ENCODE data around the gene ZNF77. TPM values are rescaled to one million over a fixed set of nuclear protein-coding genes. Genes with fewer than 3 reads are reported as not detected.

ZNF77 gene
- polyA plus RNA-seq, 1 of the 3 experiments (the other 2 are of a cell fraction) = 4.4 TPM

- Histone ChIP-seq H3K79me2 (ENCODE audit: insufficient read depth) (no peaks in the 10 kb centered on the region), H4K20me1 (ENCODE audit: insufficient read depth) (no peaks in the 10 kb centered on the region), H3K27me3 (ENCODE audit: insufficient read depth) (no peaks in the 10 kb centered on the region), H3K27ac (ENCODE audit: low read depth in 2 of 2, low read length in 1 of 2) (no peak overlapping the region), H3K4me2 (no peak overlapping the region), H3K4me3 (ENCODE audit: low read depth in 2 of 2, low read length in 1 of 2) (no peak overlapping the region), H3K9ac (no peak overlapping the region), H3K9me2 (no peaks in the 10 kb centered on the region), H3K36me3 (replicated peaks in 1 of 2; ENCODE audit: control insufficient read depth in 1 of 2, insufficient read depth in 2 of 2, low read length in 1 of 2) (no peaks in the 10 kb centered on the region), H3K9me3 (no peaks in the 10 kb centered on the region), H3K4me1 (ENCODE audit: control insufficient read depth in 1 of 2, insufficient read depth in 2 of 2, low read depth in 1 of 2, low read length in 1 of 2) (peaks cover 9 to 22% of the 10 kb centered on the region in 2 experiments; a peak in 3 of 4 replicates), H2AFZ (ENCODE audit: low read depth) (no peak overlapping the region), H3F3A (replicated peaks; ENCODE audit: insufficient read depth) (peaks cover 9% of the 10 kb centered on the region)
- ChIA-PET CTCF (interaction anchor here (1.0 to 2.5 kb wide), 2 partner anchors 25 to 121 kb away, joined by 5 to 8 read pairs; no protein-coding TSS in a partner anchor), POLR2A (no interaction called here)
- DNase-seq = no peak
- WGBS (ENCODE audit: low lambda C conversion rate) = 75% methylated on average over 5 of the region's 12 CpGs
- TF ChIP-seq NRF1 (IDR thresholded peaks at IDR 0.05; ENCODE audit: low read depth, low read length) (no peak), TCF12 (IDR thresholded peaks at IDR 0.05) (no peak), JUND (IDR thresholded peaks at IDR 0.05) (no peak), PBX3 (IDR thresholded peaks at IDR 0.05) (no peak), CHD2 (IDR thresholded peaks at IDR 0.05; ENCODE audit: low read length, partially characterized antibody) (no peak), RXRA (IDR thresholded peaks at IDR 0.05; ENCODE audit: borderline replicate concordance, low read depth) (no peak), IRF3 (IDR thresholded peaks at IDR 0.05; ENCODE audit: low read depth, low read length) (no peak), EZH2phosphoT487 (IDR thresholded peaks at IDR 0.05; ENCODE audit: borderline replicate concordance, low read depth) (no peak), MXI1 (IDR thresholded peaks at IDR 0.05; ENCODE audit: low read depth, low read length) (no peak)
- TF ChIP-seq, protein P1, sequence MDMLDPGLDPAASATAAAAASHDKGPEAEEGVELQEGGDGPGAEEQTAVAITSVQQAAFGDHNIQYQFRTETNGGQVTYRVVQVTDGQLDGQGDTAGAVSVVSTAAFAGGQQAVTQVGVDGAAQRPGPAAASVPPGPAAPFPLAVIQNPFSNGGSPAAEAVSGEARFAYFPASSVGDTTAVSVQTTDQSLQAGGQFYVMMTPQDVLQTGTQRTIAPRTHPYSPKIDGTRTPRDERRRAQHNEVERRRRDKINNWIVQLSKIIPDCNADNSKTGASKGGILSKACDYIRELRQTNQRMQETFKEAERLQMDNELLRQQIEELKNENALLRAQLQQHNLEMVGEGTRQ (IDR thresholded peaks at IDR 0.05; ENCODE audit: borderline replicate concordance, low read depth, low read length) = no peak
These were observed 43.0 kb upstream of the ZNF77 start for GRCh38 chr19:2987797-2988196.

DNA sequence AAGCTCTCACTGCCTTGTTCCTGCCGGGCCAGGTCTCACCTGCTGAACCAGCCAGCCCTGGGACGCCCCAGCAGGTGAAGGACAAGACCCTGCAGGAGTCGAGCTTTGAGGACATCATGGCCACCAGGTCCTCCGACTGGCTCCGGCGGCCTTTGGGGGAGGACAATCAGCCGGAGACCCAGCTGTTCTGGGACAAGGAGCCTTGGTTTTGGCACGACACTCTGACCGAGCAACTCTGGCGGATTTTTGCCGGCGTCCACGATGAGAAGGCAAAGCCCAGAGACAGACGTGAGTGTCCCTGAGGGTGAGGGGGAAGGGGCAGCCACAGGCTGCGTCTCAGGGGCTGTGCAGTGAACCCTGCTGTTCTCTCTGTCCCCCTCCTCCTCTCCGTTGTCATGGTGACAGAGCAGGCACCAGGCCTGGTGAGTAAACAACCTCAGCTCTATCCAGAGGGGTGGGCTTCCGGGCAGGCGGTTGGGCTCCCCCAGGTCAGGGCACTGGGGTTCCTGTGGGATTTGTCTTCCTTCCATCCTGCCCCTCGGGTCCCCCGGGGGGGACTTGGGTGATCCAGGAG is 42.3 kb upstream of the ZNF77 start:
- CTCF ChIA-PET = interaction anchor here (1.0 to 2.5 kb wide), 2 partner anchors 24 to 122 kb away, joined by 5 to 8 read pairs; no protein-coding TSS in a partner anchor

More for the DNA sequence above, 42.3 kb upstream of the ZNF77 start:
- Histone ChIP-seq H4K20me1 (ENCODE audit: insufficient read depth) (no peaks in the 10 kb centered on the region), H3K79me2 (ENCODE audit: insufficient read depth) (no peaks in the 10 kb centered on the region), H3K27me3 (ENCODE audit: insufficient read depth) (no peaks in the 10 kb centered on the region), H3K27ac (ENCODE audit: low read depth in 2 of 2, low read length in 1 of 2) (no peak overlapping the region), H3F3A (replicated peaks; ENCODE audit: insufficient read depth) (peaks cover 11% of the 10 kb centered on the region), H2AFZ (ENCODE audit: low read depth) (no peak overlapping the region), H3K4me1 (ENCODE audit: control insufficient read depth in 1 of 2, insufficient read depth in 2 of 2, low read depth in 1 of 2, low read length in 1 of 2) (peaks cover 13 to 27% of the 10 kb centered on the region in 2 experiments; a peak in 3 of 4 replicates), H3K4me2 (no peak overlapping the region), H3K9me2 (no peaks in the 10 kb centered on the region), H3K4me3 (ENCODE audit: low read depth in 2 of 2, low read length in 1 of 2) (no peak overlapping the region), H3K36me3 (replicated peaks in 1 of 2; ENCODE audit: control insufficient read depth in 1 of 2, insufficient read depth in 2 of 2, low read length in 1 of 2) (no peaks in the 10 kb centered on the region), H3K9ac (no peak overlapping the region), H3K9me3 (no peaks in the 10 kb centered on the region)
- WGBS (ENCODE audit: low lambda C conversion rate) = 37% methylated on average over 2 of the region's 20 CpGs
- peak; percentile 88 for DNase-seq
- POLR2A ChIA-PET = no interaction called here
- peak; percentile 2; the same call in 1 of the 2 replicates for TF ChIP-seq RAD21 (IDR thresholded peaks at IDR 0.05; ENCODE audit: low read length)
- no peak for TF ChIP-seq IRF3 (IDR thresholded peaks at IDR 0.05; ENCODE audit: low read depth, low read length)
- no peak for TF ChIP-seq NFIC (IDR thresholded peaks at IDR 0.05; ENCODE audit: borderline replicate concordance)
- TF ChIP-seq FOXJ3 (CRISPR knock-in tag; IDR thresholded peaks at IDR 0.05) = peak; percentile 58; the same call in 1 of the 2 replicates
